ENCODE results near the gene RASGRF2.

DNA sequence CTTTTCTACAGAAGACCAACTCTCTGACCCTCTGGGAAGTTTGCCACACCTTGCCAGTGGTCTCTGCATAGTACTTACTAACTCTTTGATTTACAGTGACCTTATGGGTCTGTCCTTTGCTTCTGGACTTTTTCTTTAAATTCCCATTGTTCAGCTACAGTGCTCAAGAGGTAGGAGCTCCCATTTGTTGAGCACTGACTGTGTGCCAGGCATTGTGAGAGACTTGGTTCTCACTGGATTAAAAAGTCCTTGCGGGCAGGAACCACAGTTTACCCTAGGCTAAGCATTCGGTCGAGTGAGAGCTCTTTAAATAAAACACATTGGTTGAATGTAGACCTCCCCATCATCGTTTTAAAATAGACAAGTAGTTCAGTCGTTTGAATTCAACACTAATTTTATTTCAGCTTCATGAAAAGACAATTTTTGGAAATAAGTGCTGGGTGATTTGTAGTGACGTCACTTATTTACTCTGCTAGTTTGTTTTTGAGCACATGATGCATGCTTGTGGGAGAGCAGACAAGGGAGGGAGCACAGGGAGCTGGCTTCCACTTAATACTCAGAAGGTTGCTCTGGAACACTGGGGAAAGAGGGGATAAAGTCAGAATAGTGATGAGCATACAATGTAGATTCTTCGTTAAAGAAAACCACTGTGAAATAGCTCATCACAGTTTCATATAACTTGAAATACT is 27.1 kb downstream of the RASGRF2 start:
- TF ChIP-seq EZH2 (IDR thresholded peaks at IDR 0.05) (no peak), POLR2AphosphoS5 (IDR thresholded peaks at IDR 0.05; ENCODE audit: borderline replicate concordance, low read depth, low read length) (no peak), FOXP2 (optimal IDR thresholded peaks at IDR 0.05; ENCODE audit: control extremely low read depth, extremely low read length, insufficient read depth) (no peak)
